Activated CD8-positive, alpha-beta memory T cell treated with anti-CD3 and anti-CD28 coated beads, Interleukin-2, amount 50 U/mL, for 48 hours (primary cell): ENCODE data around the gene GALC.

Experiments used
- DNase-seq: peaks from one replicate; pipeline ENCODE4 v3.0.0-alpha.2; 2020

Gene GALC

GRCh38 chr14:88005978-88006851 is 13.2 kb upstream of the GALC start:
- DNase-seq: peak; percentile 71

- no peak for DNase-seq
Observed at GRCh38 chr14:88005050-88005481, 12.1 kb upstream of the GALC start, which contains the start of gene GPR65. Gene GPR65, plus strand, starts transcription at chr14:88005135. Its CDS starts 5,713 bp downstream, at chr14:88010848.

GRCh38 chr14:88004506-88005036 is 11.6 kb upstream of the GALC start:
- no peak for DNase-seq

GRCh38 chr14:88003425-88003824 is 10.4 kb upstream of the GALC start:
- no peak for DNase-seq

- no peak for DNase-seq
Observed at GRCh38 chr14:88002421-88003075, 9.6 kb upstream of the GALC start.

- DNase-seq: no peak
Observed at GRCh38 chr14:87999277-87999676, 6.3 kb upstream of the GALC start.

- DNase-seq: no peak
Observed at GRCh38 chr14:87998482-87998881, 5.5 kb upstream of the GALC start.

- DNase-seq: no peak
Observed at GRCh38 chr14:87996291-87996592, 3.3 kb upstream of the GALC start.

- no peak for DNase-seq
Observed at GRCh38 chr14:87995500-87996290, 2.7 kb upstream of the GALC start.

GRCh38 chr14:87994974-87995373 is 2.0 kb upstream of the GALC start:
- DNase-seq: no peak

GRCh38 chr14:87992346-87992717 is 650 bp downstream of the GALC start:
- no peak for DNase-seq

- no peak for DNase-seq
Observed at GRCh38 chr14:87990682-87991081, 2.3 kb downstream of the GALC start.

- DNase-seq: no peak
Observed at GRCh38 chr14:87989956-87990299, 3.1 kb downstream of the GALC start.

GRCh38 chr14:87989221-87989955 is 3.6 kb downstream of the GALC start:
- DNase-seq: no peak

- DNase-seq: no peak
Observed at GRCh38 chr14:87979689-87980088, 13.3 kb downstream of the GALC start.

- DNase-seq: no peak
Observed at GRCh38 chr14:87975636-87976035, 17.3 kb downstream of the GALC start.

- DNase-seq: no peak
Observed at GRCh38 chr14:87971010-87971409, 22.0 kb downstream of the GALC start.

GRCh38 chr14:87967496-87967895 is 25.5 kb downstream of the GALC start:
- DNase-seq: no peak

GRCh38 chr14:87966816-87967215 is 26.2 kb downstream of the GALC start:
- DNase-seq: no peak

GRCh38 chr14:87961246-87961645 is 31.7 kb downstream of the GALC start:
- no peak for DNase-seq

- no peak for DNase-seq
Observed at GRCh38 chr14:87960013-87960787, 32.8 kb downstream of the GALC start.

- DNase-seq: no peak
Observed at GRCh38 chr14:87955501-87955900, 37.5 kb downstream of the GALC start.
